GM12878 (cell line): ENCODE results near the gene AP2B1. TPM values are rescaled to one million over a fixed set of nuclear protein-coding genes. Genes with fewer than 3 reads are reported as not detected.

Experiments used
- ATAC-seq: fragments of 200-7000 bp; cut with Tn5 transposase; 3 replicates; pipeline ENCODE4 v1.9.1; 2020; ENCODE audit warnings: mild to moderate bottlenecking, moderate library complexity
- BruUV-seq: library from RNA; stranded (reverse); fragments of 400-500 nt; replicated peaks from 2 replicates; lab custom pipeline; 2021; lab: Mats Ljungman, UMichigan
- CTCF ChIA-PET: fragments of 300-600 bp; sonication (Branson Sonifier 250); formaldehyde crosslinking; extraction: SDS; loops from one replicate; lab custom pipeline; 2021; ENCODE audit warnings: inconsistent platforms; lab: Yijun Ruan, JAX
- POLR2A ChIA-PET: fragments of 350-600 bp; formaldehyde crosslinking; extraction: SDS; loops from one replicate; lab custom pipeline; 2021; ENCODE audit warnings: inconsistent platforms; lab: Charles Lee
- RAD21 ChIA-PET: fragments of 300-600 bp; sonication (Branson Sonifier 250); formaldehyde crosslinking; loops from one replicate; lab custom pipeline; 2023; ENCODE audit warnings: antibody characterized with exemption; ENCODE audit not compliant: unreplicated experiment; lab: Charles Lee
- SMC1A ChIA-PET: fragments of 300-600 bp; sonication (Branson Sonifier 250); formaldehyde crosslinking; loops from one replicate; lab custom pipeline; 2023; ENCODE audit not compliant: unreplicated experiment, uncharacterized antibody; lab: Charles Lee
- DNase-seq: peaks from one replicate; pipeline ENCODE4 v3.0.0-alpha.2; 2011; ENCODE audit warnings: low read depth, low spot score
- FAIRE-seq: peaks from 3 replicates; lab custom pipeline; 2011; peaks lifted over from hg19 to GRCh38; lab: Jason Lieb, UNC
- H2AFZ ChIP-seq: 2 replicates; pipeline ENCODE4 v1.6.0; 2011; ENCODE audit warnings: low read depth, low read length, control low read depth; ENCODE audit not compliant: control insufficient read depth
- H3K27ac ChIP-seq: 2 replicates; pipeline ENCODE4 v1.5.1; 2011; ENCODE audit warnings: control low read depth; ENCODE audit not compliant: control insufficient read depth, insufficient read depth
- H3K27me3 ChIP-seq, 2 experiments: replicated peaks in 1 of 2; 2 replicates each; pipeline versions ENCODE4 v1.6.0 to v1.6.1; 2011; ENCODE audit warnings: low read length in 1 of 2; ENCODE audit not compliant: control insufficient read depth in 2 of 2, insufficient read depth in 2 of 2
- H3K36me3 ChIP-seq, 2 experiments: 2 replicates each; pipeline ENCODE4 v1.5.1; 2011; ENCODE audit warnings: low read length in 1 of 2; ENCODE audit not compliant: control insufficient read depth in 2 of 2, insufficient read depth in 2 of 2
- H3K4me1 ChIP-seq: 2 replicates; pipeline ENCODE4 v1.6.1; 2011; ENCODE audit warnings: mild to moderate bottlenecking, low read length, moderate library complexity, mixed read lengths; ENCODE audit not compliant: control insufficient read depth, insufficient read depth
- H3K4me2 ChIP-seq: 2 replicates; pipeline ENCODE4 v1.6.0; 2011; ENCODE audit warnings: control low read depth; ENCODE audit not compliant: control insufficient read depth, insufficient read depth
- H3K4me3 ChIP-seq: fragments of 200-600 bp; sonication (generic); 2 replicates; pipeline ENCODE4 v1.5.1; 2016
- H3K79me2 ChIP-seq: 2 replicates; pipeline ENCODE4 v1.6.0; 2011; ENCODE audit warnings: low read length; ENCODE audit not compliant: control insufficient read depth, insufficient read depth
- H3K9ac ChIP-seq: 2 replicates; pipeline ENCODE4 v1.8.0; 2011; ENCODE audit warnings: low read length, control low read depth, mixed read lengths; ENCODE audit not compliant: control insufficient read depth, insufficient read depth
- H3K9me3 ChIP-seq: replicated peaks from 3 replicates; pipeline ENCODE4 v1.5.1; 2011; ENCODE audit warnings: mild to moderate bottlenecking, low read length; ENCODE audit not compliant: control insufficient read depth, insufficient read depth
- H4K20me1 ChIP-seq: 2 replicates; pipeline ENCODE4 v1.6.0; 2011; ENCODE audit not compliant: control insufficient read depth, insufficient read depth
- BACH1 ChIP-seq: fragments of 450-650 bp; IDR thresholded peaks from 2 replicates; pipeline ENCODE4 v1.6.1; 2017; ENCODE audit warnings: mild to moderate bottlenecking, borderline replicate concordance
- BRCA1 ChIP-seq: IDR thresholded peaks from 2 replicates; pipeline ENCODE4 v1.6.1; 2011; ENCODE audit warnings: low read depth, low read length, improper control_type of control experiment
- CHD4 ChIP-seq: fragments of 200-600 bp; sonication (generic); IDR thresholded peaks from 2 replicates; pipeline ENCODE4 v1.6.1; 2016; ENCODE audit warnings: mild to moderate bottlenecking
- FOXK2 ChIP-seq: fragments of 450-650 bp; IDR thresholded peaks from 2 replicates; pipeline ENCODE4 v1.6.1; 2017; ENCODE audit warnings: mild to moderate bottlenecking, moderate library complexity
- JUNB ChIP-seq: IDR thresholded peaks from 2 replicates; pipeline ENCODE4 v1.6.1; 2016; ENCODE audit warnings: antibody characterized with exemption, mild to moderate bottlenecking
- KDM1A ChIP-seq: fragments of 200-600 bp; sonication (generic); IDR thresholded peaks from 2 replicates; pipeline ENCODE4 v1.6.1; 2016; ENCODE audit warnings: borderline replicate concordance
- MTA3 ChIP-seq: IDR thresholded peaks from 2 replicates; pipeline ENCODE4 v1.6.1; 2012; ENCODE audit warnings: low read length, inconsistent platforms, borderline replicate concordance
- MXI1 ChIP-seq: fragments of 150-350 bp; IDR thresholded peaks from 2 replicates; pipeline ENCODE4 v1.6.1; 2011; ENCODE audit warnings: low read depth, mild to moderate bottlenecking, inconsistent platforms, low read length, improper control_type of control experiment
- NR2C1 ChIP-seq: fragments of 450-650 bp; IDR thresholded peaks from 2 replicates; pipeline ENCODE4 v1.6.1; 2017; ENCODE audit warnings: antibody characterized with exemption, mild to moderate bottlenecking, moderate library complexity
- RELA ChIP-seq: fragments of 450-650 bp; IDR thresholded peaks from 2 replicates; pipeline ENCODE4 v1.8.0; 2014; ENCODE audit warnings: borderline replicate concordance; ENCODE audit not compliant: partially characterized antibody
- RUNX3 ChIP-seq: IDR thresholded peaks from 2 replicates; pipeline ENCODE4 v1.6.1; 2012; ENCODE audit warnings: low read length, inconsistent platforms
- SMAD5 ChIP-seq: IDR thresholded peaks from 2 replicates; pipeline ENCODE4 v1.6.1; 2016; ENCODE audit warnings: antibody characterized with exemption, low read depth
- SREBF1 ChIP-seq: IDR thresholded peaks from 2 replicates; pipeline ENCODE4 v1.6.1; 2012; ENCODE audit warnings: mild to moderate bottlenecking, low read length
- SREBF2 ChIP-seq: IDR thresholded peaks from 2 replicates; pipeline ENCODE4 v1.6.1; 2012; ENCODE audit warnings: mild to moderate bottlenecking, low read length
- TARDBP ChIP-seq: IDR thresholded peaks from 2 replicates; pipeline ENCODE4 v1.6.1; 2016; ENCODE audit warnings: borderline replicate concordance
- ZNF622 ChIP-seq: fragments of 450-650 bp; IDR thresholded peaks from 2 replicates; pipeline ENCODE4 v1.6.1; 2017; ENCODE audit warnings: mild to moderate bottlenecking, inconsistent platforms
- WGBS: methylation state at CpG from one replicate; pipeline ENCODE4 v1.1.6; 2016; ENCODE audit warnings: low lambda C conversion rate; ENCODE audit not compliant: insufficient replicate concordance, insufficient coverage; ENCODE audit errors: missing lambda C conversion rate; 5-methylcytosine and 5-hydroxymethylcytosine counted together
- in situ Hi-C: fragments of 300-500 bp; cut with MboI; formaldehyde crosslinking; loops from 9 replicates; pipeline ENCODE4 v1.14.3; 2018; ENCODE audit warnings: mixed read lengths
- intact Hi-C: fragments of 100-400 bp; cut with micrococcal nuclease; formaldehyde crosslinking; loops from one replicate; pipeline ENCODE4 v1.14.2; 2022; ENCODE audit not compliant: unreplicated experiment
- polyA plus RNA-seq, 11 experiments: library from polyadenylated mRNA; depleted of rRNA in 4 of 11; unstranded in 6 of 11; stranded (reverse) in 5 of 11; fragments of >200 nt; fragmentation: Nextera tagmentation in 4 of 11; fragmentation: Illumina TruSeq in 1 of 11; extraction: Ambion mirVana in 4 of 11; extraction: Trizol in 1 of 11; gene quantifications; 1 replicate in 1 of 11; 2 replicates in 10 of 11; pipeline versions ENCODE4 v1.2.1 to v1.2.3, GENCODE V29; 2011 to 2016; ENCODE audit warnings: inconsistent platforms in 2 of 11, missing spikeins in 2 of 11, low read depth in 1 of 11
- total RNA-seq, 4 experiments: library from RNA; depleted of rRNA in 3 of 4; stranded (reverse); fragments of >200 nt in 3 of 4; fragmentation: Illumina TruSeq in 1 of 4; extraction: Trizol in 1 of 4; gene quantifications; 2 replicates each; pipeline versions ENCODE4 v1.2.1 to v1.2.3, GENCODE V29; 2013 to 2021
- TF ChIP-seq, protein P1 (sequence below): IDR thresholded peaks from 2 replicates; pipeline ENCODE4 v1.6.1; 2012; ENCODE audit warnings: low read depth, low read length, improper control_type of control experiment
- TF ChIP-seq, protein P2 (sequence below): IDR thresholded peaks from 2 replicates; pipeline ENCODE4 v1.6.1; 2011; ENCODE audit warnings: borderline replicate concordance, low read depth, mild to moderate bottlenecking, moderate library complexity, low read length; ENCODE audit not compliant: insufficient read depth, poor library complexity, severe bottlenecking

The AP2B1 gene
- total and polyA plus RNA-seq, 10 of the 15 experiments (the other 5 are each of a cell fraction or from before 2014, with no cell fraction given): 18.6 to 112 (median 53.9) TPM

DNA sequence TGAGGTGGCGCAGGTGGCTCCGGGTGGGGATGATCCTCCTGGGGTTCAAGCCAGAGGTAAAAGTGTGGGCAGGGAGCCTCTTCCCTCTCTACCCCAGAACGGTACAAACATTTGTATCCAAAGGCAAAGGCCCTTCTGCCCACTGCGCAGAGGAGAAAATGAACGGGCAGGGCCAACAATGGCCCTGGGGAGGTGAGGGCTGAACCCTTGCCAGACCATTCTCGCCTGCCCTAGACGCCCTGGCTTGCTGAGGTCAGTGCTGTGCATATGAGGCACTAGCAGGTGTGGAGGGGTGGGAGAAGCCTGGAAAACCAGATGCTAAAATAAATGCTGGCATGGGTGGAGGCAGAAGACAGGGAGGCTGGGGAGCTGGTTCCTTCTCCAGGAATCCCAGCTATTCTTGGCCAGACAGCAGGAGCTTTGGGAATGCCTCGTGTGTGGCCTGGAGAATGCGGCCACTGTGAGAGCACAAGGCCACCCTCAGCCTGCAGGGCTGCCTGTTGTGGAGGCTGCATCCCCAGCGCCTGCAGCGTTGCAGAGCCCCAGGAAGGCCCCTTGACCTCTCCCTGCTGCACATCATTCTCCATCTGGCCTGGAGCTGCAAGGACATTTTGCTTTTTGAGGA, 178.1 kb downstream of the AP2B1 start:
- Histone ChIP-seq H3K9me3 (no peaks in the 10 kb centered on the region), H3K4me2 (peak overlapping the region; percentile 79; the same call in 1 of the 2 replicates), H3K27ac (no peak overlapping the region), H3K9ac (no peak overlapping the region), H3K4me3 (peak overlapping the region; percentile 63; the same call in 1 of the 2 replicates), H4K20me1 (no peaks in the 10 kb centered on the region), H3K4me1 (peaks cover 5% of the 10 kb centered on the region), H3K36me3 (no peaks in the 10 kb centered on the region), H2AFZ (no peak overlapping the region; the same call in 1 of the 2 replicates), H3K27me3 (peaks cover 0 to 6% of the 10 kb centered on the region in 2 experiments), H3K79me2 (no peaks in the 10 kb centered on the region)
- RAD21 ChIA-PET: interaction anchor here (2.5 to 2.9 kb wide), 2 partner anchors 40 to 44 kb away, joined by 24 to 50 read pairs; partner anchors contain the start of gene TAF15
- FAIRE-seq (no peak), DNase-seq (no peak), ATAC-seq (no peak)
- WGBS: 67% methylated on average over 11 of the region's 11 CpGs
- in situ Hi-C loops (loop anchor here (5.0 kb wide), 1 partner anchor 42 kb away; the partner anchor contains the start of gene TAF15), intact Hi-C loops (no loop called here)
- POLR2A ChIA-PET: interaction anchor here (0.9 to 2.3 kb wide), 2 partner anchors 44 to 125 kb away, joined by 3 to 24 read pairs; partner anchors contain the start of gene TAF15
- CTCF ChIA-PET: interaction anchor here (0.9 to 8.3 kb wide), 6 partner anchors 17 to 646 kb away, joined by 3 to 220 read pairs (median 10); partner anchors contain the start of gene TAF15
- TF ChIP-seq BRCA1: no peak
- no peak for TF ChIP-seq JUNB
- no peak for TF ChIP-seq MXI1
- TF ChIP-seq CHD4: no peak
- no peak for TF ChIP-seq BACH1
- TF ChIP-seq TARDBP: no peak
- TF ChIP-seq, protein P1, sequence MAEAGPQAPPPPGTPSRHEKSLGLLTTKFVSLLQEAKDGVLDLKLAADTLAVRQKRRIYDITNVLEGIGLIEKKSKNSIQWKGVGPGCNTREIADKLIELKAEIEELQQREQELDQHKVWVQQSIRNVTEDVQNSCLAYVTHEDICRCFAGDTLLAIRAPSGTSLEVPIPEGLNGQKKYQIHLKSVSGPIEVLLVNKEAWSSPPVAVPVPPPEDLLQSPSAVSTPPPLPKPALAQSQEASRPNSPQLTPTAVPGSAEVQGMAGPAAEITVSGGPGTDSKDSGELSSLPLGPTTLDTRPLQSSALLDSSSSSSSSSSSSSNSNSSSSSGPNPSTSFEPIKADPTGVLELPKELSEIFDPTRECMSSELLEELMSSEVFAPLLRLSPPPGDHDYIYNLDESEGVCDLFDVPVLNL: no peak
- TF ChIP-seq NR2C1: no peak
- no peak for TF ChIP-seq SREBF2
- TF ChIP-seq MTA3: no peak
- TF ChIP-seq, protein P2, sequence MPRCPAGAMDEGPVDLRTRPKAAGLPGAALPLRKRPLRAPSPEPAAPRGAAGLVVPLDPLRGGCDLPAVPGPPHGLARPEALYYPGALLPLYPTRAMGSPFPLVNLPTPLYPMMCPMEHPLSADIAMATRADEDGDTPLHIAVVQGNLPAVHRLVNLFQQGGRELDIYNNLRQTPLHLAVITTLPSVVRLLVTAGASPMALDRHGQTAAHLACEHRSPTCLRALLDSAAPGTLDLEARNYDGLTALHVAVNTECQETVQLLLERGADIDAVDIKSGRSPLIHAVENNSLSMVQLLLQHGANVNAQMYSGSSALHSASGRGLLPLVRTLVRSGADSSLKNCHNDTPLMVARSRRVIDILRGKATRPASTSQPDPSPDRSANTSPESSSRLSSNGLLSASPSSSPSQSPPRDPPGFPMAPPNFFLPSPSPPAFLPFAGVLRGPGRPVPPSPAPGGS: no peak
- TF ChIP-seq KDM1A: no peak
- no peak for TF ChIP-seq FOXK2
- TF ChIP-seq RELA: no peak
- no peak for TF ChIP-seq RUNX3
- TF ChIP-seq SMAD5: no peak
- TF ChIP-seq ZNF622: no peak
- no peak for TF ChIP-seq SREBF1
- BruUV-seq: no TSS peak
- SMC1A ChIA-PET: interaction anchor here (1.4 to 3.6 kb wide), 2 partner anchors 40 to 43 kb away, joined by 5 to 33 read pairs; partner anchors contain the start of gene TAF15
